G401.6 (cell line): ENCODE data around the gene MCFD2.

Experiments
- FAIRE-seq: peaks from 2 replicates; lab custom pipeline; 2012; peaks lifted over from hg19 to GRCh38; lab: Jason Lieb, UNC

MCFD2 gene

GRCh38 chr2:46873604-46874068, 42.0 kb downstream of the MCFD2 start:
- no peak for FAIRE-seq

- no peak for FAIRE-seq
Measured at GRCh38 chr2:46872902-46873603, 42.6 kb downstream of the MCFD2 start.

- no peak for FAIRE-seq
Measured at GRCh38 chr2:46871976-46872381, 43.6 kb downstream of the MCFD2 start.

GRCh38 chr2:46870051-46870839, 45.4 kb downstream of the MCFD2 start:
- FAIRE-seq = no peak

GRCh38 chr2:46869621-46870020, 46.0 kb downstream of the MCFD2 start:
- no peak for FAIRE-seq

GRCh38 chr2:46866770-46867246, 48.8 kb downstream of the MCFD2 start:
- FAIRE-seq = no peak

GRCh38 chr2:46865181-46865970, 50.2 kb downstream of the MCFD2 start:
- no peak for FAIRE-seq

GRCh38 chr2:46863882-46864281, 51.7 kb downstream of the MCFD2 start:
- no peak for FAIRE-seq

- no peak for FAIRE-seq
Measured at GRCh38 chr2:46862514-46862913, 53.1 kb downstream of the MCFD2 start.

GRCh38 chr2:46861916-46862315, 53.7 kb downstream of the MCFD2 start:
- FAIRE-seq = no peak

GRCh38 chr2:46859482-46859881, 56.1 kb downstream of the MCFD2 start:
- no peak for FAIRE-seq

GRCh38 chr2:46858702-46859090, 56.9 kb downstream of the MCFD2 start:
- FAIRE-seq = no peak

GRCh38 chr2:46857871-46858701, 57.5 kb downstream of the MCFD2 start:
- FAIRE-seq = no peak

- FAIRE-seq = no peak
Measured at GRCh38 chr2:46856336-46856735, 59.3 kb downstream of the MCFD2 start.

- no peak for FAIRE-seq
Measured at GRCh38 chr2:46855805-46856204, 59.8 kb downstream of the MCFD2 start.

GRCh38 chr2:46854260-46854659, 61.3 kb downstream of the MCFD2 start:
- no peak for FAIRE-seq

GRCh38 chr2:46852598-46852997, 63.0 kb downstream of the MCFD2 start:
- no peak for FAIRE-seq

GRCh38 chr2:46852124-46852523, 63.5 kb downstream of the MCFD2 start:
- FAIRE-seq = no peak
